AG09319 (cell line): ENCODE measurements around the gene CNNM1.

Experiments used
- DNase-seq: peaks from one replicate; pipeline ENCODE4 v3.0.0-alpha.2; 2010; ENCODE audit warnings: low read depth; ENCODE audit errors: extremely low read depth
- TF ChIP-seq, protein P1 (sequence below): IDR thresholded peaks from 2 replicates; pipeline ENCODE4 v1.5.1; 2011; ENCODE audit warnings: low read depth, mild to moderate bottlenecking, inconsistent platforms, low read length, moderate library complexity

CNNM1 gene

DNA sequence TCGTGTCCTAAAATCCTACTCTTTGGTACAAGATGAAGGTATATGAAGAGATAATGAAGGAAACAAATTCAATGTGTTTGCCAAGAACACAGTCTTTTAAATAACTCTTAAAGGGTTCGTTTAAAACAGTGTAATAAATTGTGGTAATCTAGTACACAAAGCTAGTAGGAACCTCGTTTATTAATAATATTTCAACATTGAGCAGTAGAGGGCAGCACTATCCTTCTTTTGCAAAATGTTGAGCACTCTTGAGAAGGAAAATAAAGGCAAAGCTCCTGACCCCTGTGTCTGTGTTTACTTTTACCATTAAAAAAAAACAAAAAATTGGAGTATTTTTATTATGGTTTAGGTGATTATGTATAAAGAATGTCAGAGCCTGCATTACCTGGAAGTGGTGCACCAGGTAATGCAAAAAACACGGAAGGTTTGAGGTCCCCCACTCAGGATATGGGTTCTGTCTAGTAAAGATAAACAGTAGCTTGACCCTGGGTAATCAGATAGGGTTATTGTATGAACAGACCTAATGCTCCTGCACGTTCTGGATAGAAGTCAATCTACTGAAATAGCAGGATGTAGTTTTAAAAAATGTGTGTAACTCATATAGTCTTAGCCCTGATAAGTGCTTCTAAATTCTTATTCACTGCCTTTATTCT, 107.0 kb downstream of the CNNM1 start:
- TF ChIP-seq, protein P1, sequence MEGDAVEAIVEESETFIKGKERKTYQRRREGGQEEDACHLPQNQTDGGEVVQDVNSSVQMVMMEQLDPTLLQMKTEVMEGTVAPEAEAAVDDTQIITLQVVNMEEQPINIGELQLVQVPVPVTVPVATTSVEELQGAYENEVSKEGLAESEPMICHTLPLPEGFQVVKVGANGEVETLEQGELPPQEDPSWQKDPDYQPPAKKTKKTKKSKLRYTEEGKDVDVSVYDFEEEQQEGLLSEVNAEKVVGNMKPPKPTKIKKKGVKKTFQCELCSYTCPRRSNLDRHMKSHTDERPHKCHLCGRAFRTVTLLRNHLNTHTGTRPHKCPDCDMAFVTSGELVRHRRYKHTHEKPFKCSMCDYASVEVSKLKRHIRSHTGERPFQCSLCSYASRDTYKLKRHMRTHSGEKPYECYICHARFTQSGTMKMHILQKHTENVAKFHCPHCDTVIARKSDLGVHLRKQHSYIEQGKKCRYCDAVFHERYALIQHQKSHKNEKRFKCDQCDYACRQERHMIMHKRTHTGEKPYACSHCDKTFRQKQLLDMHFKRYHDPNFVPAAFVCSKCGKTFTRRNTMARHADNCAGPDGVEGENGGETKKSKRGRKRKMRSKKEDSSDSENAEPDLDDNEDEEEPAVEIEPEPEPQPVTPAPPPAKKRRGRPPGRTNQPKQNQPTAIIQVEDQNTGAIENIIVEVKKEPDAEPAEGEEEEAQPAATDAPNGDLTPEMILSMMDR: peak; percentile 47
- peak; percentile 5 for DNase-seq

DNA sequence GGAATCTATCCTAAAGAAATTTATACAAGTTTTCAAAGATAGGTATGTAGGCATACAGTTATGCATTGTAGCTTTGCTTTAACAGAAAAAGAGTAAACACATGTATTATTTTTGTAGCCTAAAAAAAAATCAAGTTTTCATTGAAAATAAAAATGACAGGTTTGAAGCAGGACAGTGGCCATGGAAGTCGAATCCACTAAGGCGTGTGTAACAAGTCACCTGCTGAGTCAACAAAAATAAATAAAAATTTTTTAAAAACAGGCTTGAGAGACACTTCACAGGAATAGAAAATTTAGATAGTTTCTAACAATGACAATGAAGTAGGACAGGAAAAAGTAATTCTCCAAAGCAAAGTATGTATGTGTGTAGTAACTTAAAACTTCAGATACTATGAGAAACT, 109.7 kb downstream of the CNNM1 start:
- TF ChIP-seq, protein P1: no peak
- no peak for DNase-seq

DNA sequence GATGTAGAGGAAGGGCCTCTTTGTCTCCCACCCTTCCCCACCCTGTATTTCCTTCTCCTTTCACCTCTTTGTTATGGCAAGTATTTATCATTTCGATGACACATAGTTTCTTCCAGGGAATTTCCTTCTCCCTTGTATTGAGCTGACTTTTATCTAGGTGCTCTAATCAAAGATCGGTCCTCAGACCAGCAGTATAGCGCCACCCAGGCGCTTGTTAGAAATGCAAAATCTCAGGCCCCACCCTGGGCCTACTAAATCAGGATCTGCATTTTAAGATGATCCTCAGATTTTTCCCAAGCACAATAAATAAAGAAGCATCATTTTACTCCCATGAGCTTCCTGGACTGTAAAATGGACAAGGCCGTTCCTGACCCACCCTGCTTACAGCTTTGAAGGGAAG, 113.2 kb downstream of the CNNM1 start:
- TF ChIP-seq, protein P1: no peak
- no peak for DNase-seq

DNA sequence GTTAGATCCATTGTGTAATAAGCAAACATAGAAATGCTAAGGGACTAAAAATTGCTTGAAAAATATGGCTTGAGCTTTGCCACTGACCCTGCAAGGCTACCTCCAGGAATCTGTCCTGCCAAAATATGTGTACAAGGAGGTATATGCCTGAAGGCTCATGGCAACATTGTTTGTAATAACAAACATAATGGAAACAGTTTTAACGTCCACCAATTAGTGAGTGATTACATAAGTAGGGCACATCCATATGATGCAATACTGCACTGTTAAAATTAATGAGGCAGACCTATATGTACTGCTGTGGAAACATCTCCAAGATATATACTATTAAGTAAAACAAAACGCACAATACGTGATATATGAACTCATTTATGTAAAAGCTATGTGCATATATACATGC, 114.3 kb downstream of the CNNM1 start:
- no peak for DNase-seq
- TF ChIP-seq, protein P1: no peak
